Thoracic aorta (tissue), 2 donors: ENCODE measurements around the gene STH. TPM values are rescaled to one million over a fixed set of nuclear protein-coding genes. Genes with fewer than 3 reads are reported as not detected.

ENCODE experiments used
- ATAC-seq: fragments of 150-250 bp; one replicate; pipeline ENCODE4 v1.8.0; 2017; ENCODE audit warnings: low read depth; ENCODE audit not compliant: insufficient number of reproducible peaks, low FRiP score
- DNase-seq: peaks from one replicate; pipeline ENCODE4 v3.0.0-alpha.2; 2020; ENCODE audit warnings: low spot score
- H3K27ac ChIP-seq, 2 donors: fragments of 200-600 bp; sonication (generic); 1 replicate in 1 of 2; 2 replicates in 1 of 2; pipeline ENCODE4 v1.5.1; 2016; ENCODE audit warnings: mild to moderate bottlenecking in 2 of 2, moderate library complexity in 2 of 2
- H3K27me3 ChIP-seq: fragments of 200-600 bp; sonication (generic); replicated peaks from 2 replicates; pipeline ENCODE4 v1.6.0; 2016; ENCODE audit warnings: mild to moderate bottlenecking; ENCODE audit not compliant: insufficient read depth
- H3K36me3 ChIP-seq: fragments of 200-600 bp; sonication (generic); one replicate; pipeline ENCODE4 v1.5.1; 2016
- H3K4me1 ChIP-seq, 2 donors: fragments of 200-600 bp; sonication (generic); 1 replicate in 1 of 2; 2 replicates in 1 of 2; pipeline versions ENCODE4 v1.5.1 to v1.6.0; 2016; ENCODE audit warnings: low read depth in 2 of 2, mild to moderate bottlenecking in 1 of 2; ENCODE audit not compliant: control insufficient read depth in 1 of 2
- H3K4me3 ChIP-seq: fragments of 200-600 bp; sonication (generic); 2 replicates; pipeline ENCODE4 v1.5.1; 2016; ENCODE audit warnings: mild to moderate bottlenecking
- H3K9me3 ChIP-seq: fragments of 200-600 bp; sonication (generic); 2 replicates; pipeline ENCODE4 v1.5.1; 2016
- total RNA-seq, 2 donors: library from RNA; depleted of rRNA; stranded (reverse); fragments of >200 nt; gene quantifications; one replicate each; pipeline versions ENCODE4 v1.1.0 to v1.2.3, GENCODE V29; 2016
- TF ChIP-seq, protein P1 (sequence below): fragments of 200-600 bp; sonication (generic); IDR thresholded peaks from one replicate; pipeline ENCODE4 v1.5.1; 2019; ENCODE audit warnings: antibody characterized with exemption

Gene STH
- total RNA-seq, 2 donors from 2014 or later = not detected

GRCh38 chr17:45975640-45976295 lies 23.3 kb upstream of the STH start:
- H3K36me3 ChIP-seq = no peaks in the 10 kb centered on the region
- H3K4me3 ChIP-seq = no peak overlapping the region
- TF ChIP-seq, protein P1, sequence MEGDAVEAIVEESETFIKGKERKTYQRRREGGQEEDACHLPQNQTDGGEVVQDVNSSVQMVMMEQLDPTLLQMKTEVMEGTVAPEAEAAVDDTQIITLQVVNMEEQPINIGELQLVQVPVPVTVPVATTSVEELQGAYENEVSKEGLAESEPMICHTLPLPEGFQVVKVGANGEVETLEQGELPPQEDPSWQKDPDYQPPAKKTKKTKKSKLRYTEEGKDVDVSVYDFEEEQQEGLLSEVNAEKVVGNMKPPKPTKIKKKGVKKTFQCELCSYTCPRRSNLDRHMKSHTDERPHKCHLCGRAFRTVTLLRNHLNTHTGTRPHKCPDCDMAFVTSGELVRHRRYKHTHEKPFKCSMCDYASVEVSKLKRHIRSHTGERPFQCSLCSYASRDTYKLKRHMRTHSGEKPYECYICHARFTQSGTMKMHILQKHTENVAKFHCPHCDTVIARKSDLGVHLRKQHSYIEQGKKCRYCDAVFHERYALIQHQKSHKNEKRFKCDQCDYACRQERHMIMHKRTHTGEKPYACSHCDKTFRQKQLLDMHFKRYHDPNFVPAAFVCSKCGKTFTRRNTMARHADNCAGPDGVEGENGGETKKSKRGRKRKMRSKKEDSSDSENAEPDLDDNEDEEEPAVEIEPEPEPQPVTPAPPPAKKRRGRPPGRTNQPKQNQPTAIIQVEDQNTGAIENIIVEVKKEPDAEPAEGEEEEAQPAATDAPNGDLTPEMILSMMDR = no peak
- no peaks in the 10 kb centered on the region for H3K9me3 ChIP-seq
- H3K4me1 ChIP-seq = no peaks in the 10 kb centered on the region
- no peak for DNase-seq
- no peak overlapping the region for H3K27ac ChIP-seq
- H3K27me3 ChIP-seq = no peaks in the 10 kb centered on the region
- no peak for ATAC-seq

DNA sequence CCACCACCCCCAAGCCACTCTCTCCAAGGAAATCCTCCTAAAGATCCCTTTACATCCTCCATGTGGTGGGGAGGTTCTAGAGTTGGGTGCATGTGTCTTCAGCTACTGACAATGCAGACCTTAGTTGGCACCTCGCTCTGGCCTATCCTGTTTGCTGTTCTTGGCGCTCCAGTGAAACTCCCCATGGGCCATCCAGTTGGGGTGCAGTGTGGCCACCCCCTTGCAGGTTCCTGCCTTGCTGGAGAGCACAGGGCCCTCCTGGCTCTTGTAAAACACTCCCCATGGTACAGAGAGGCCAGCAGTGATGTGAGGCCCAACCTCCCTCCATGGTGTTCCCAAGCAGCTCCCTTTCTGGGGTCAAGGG lies 22.7 kb upstream of the STH start:
- Histone ChIP-seq H3K27ac (no peak overlapping the region), H3K9me3 (no peaks in the 10 kb centered on the region), H3K36me3 (no peaks in the 10 kb centered on the region), H3K27me3 (no peaks in the 10 kb centered on the region), H3K4me3 (no peak overlapping the region), H3K4me1 (no peaks in the 10 kb centered on the region)
- DNase-seq (no peak), ATAC-seq (no peak)
- TF ChIP-seq, protein P1 = no peak

DNA sequence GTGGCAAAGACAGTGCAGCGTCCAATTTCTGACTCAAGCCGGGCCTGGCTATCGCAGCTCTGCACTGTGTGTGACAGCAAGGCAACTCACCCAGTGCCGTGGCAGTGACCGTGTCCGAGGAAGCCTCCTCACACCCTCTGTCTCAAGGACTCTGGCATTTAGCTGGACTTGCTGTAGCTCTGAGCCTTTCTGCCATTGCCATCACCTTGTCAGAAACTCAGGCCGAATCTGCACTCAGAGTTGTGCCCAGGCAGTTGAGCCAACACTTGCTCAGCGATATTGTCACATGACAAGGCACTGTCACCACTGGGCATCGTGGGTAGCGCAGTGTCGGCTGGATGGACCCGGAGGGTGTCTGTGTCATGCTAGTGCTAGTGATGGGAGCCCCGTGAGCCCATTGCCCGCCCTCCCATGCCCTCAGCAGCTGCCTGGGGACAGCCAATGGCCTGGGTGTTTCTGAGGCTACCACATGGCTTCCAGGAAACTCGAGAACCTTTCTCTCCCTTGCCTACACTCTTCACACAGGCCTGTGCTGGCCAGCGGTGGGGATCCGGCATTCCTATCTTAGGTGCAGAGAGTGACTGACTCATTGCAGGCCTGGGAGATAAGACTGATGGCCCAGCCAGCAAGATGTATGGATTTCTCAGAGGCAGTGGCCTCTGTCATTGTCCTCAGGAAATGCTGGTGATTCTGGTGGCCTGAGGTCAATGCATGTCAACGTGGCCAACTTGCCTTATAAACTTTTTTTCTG lies 22.1 kb upstream of the STH start:
- ATAC-seq (no peak), DNase-seq (no peak)
- Histone ChIP-seq H3K27me3 (no peaks in the 10 kb centered on the region), H3K9me3 (no peaks in the 10 kb centered on the region), H3K4me1 (no peaks in the 10 kb centered on the region), H3K36me3 (no peaks in the 10 kb centered on the region), H3K27ac (no peak overlapping the region), H3K4me3 (no peak overlapping the region)
- TF ChIP-seq, protein P1 = no peak

DNA sequence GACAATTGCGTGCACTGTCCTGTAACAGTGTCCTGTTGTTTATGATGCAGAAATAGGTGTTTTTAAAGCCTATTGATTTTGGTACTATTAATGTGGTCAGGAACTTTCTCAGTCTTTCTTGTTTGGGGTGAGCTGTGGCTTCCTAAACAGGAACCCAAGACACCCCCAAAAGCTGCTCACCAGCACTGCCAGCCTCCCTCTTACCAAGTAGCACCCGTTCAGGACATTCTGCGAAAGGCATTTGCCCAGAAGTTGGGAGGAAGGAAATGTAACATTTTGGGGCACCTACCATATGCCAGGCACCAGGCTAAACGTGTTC lies 21.6 kb upstream of the STH start:
- no peaks in the 10 kb centered on the region for H3K4me1 ChIP-seq
- no peak for DNase-seq
- no peaks in the 10 kb centered on the region for H3K36me3 ChIP-seq
- no peak overlapping the region for H3K4me3 ChIP-seq
- no peaks in the 10 kb centered on the region for H3K27me3 ChIP-seq
- H3K27ac ChIP-seq = no peak overlapping the region
- TF ChIP-seq, protein P1 = no peak
- no peaks in the 10 kb centered on the region for H3K9me3 ChIP-seq
- no peak for ATAC-seq

GRCh38 chr17:45977976-45978626 lies 20.9 kb upstream of the STH start:
- Histone ChIP-seq H3K27me3 (no peaks in the 10 kb centered on the region), H3K9me3 (no peaks in the 10 kb centered on the region), H3K36me3 (no peaks in the 10 kb centered on the region), H3K4me1 (no peaks in the 10 kb centered on the region), H3K4me3 (no peak overlapping the region), H3K27ac (no peak overlapping the region)
- DNase-seq (no peak), ATAC-seq (no peak)
- TF ChIP-seq, protein P1 = no peak
